GM19238 (cell line): ENCODE measurements around the gene DGKQ.
"Not testable (repeated sequence)": the region's sequence is repeated elsewhere in the genome, so short reads cannot be mapped to it uniquely, and the experiment has no call there.

Source experiments
- DNase-seq: peaks from one replicate; pipeline ENCODE4 v3.0.0; 2011; ENCODE audit warnings: low spot score; ENCODE audit not compliant: insufficient read length

Gene DGKQ

DNA sequence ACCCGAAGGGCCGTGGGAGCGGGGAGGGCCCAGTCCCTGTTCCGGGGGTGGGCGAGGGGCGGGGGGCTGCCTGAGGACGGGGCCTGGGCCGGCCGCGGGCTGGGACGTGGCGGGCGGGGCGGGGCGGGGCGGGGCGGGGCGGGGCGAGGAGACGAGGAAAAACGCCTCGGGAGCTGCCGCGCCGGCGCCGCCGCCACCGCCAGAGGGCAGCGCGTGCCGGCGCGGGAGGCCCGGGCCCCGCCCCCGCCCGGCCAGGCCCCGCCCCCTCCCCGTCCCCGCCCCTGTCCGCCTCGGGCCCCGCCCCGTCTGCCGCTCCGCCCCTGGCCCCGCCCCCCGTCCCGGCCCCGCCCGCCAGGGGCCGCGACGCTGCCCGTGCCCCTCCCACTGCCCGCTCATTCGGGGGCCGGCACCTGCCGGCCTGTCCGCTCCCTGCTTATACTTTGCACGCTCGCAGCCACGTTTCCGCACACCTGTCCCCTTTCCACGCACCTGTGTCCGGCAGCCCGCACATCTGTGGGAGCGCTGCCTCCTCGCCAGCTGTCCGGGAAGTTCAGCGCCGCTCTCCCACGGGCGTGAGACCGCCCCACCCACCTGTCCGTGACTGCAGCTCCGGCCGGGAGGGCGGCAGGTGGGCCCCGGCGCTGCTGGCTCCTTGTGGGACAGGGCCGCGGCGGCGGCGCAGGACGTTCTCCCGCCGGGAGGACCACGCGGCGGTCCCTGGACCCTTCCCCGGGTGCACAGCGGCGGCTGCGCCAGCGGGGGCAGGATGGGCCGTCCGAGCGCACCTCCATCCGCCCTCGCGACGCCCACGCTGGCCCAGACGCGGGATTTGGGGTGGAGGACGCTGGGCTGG is 36.4 kb upstream of the DGKQ start:
- peak; percentile 80 for DNase-seq

- no peak for DNase-seq
Measured at GRCh38 chr4:1008840-1009541, 35.6 kb upstream of the DGKQ start.

DNA sequence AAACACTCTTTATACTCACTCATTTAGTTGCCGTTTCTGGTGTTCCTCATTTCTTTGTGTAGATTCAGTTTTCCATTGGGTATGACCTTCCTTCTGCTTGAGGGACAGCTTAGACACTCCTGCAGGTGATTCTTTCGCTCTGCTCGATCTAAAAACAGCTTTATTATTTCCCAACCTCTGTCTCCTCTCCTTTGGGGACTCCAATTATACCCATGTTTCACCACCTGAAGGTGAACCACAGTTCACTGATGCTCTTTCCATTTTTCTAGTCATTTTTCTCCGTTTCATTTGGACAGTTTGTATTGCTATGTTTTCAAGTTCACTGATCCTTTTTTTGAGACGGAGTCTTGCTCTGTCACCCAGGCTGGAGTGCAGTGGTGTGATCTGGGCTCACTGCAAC is 33.5 kb upstream of the DGKQ start:
- no peak for DNase-seq

DNA sequence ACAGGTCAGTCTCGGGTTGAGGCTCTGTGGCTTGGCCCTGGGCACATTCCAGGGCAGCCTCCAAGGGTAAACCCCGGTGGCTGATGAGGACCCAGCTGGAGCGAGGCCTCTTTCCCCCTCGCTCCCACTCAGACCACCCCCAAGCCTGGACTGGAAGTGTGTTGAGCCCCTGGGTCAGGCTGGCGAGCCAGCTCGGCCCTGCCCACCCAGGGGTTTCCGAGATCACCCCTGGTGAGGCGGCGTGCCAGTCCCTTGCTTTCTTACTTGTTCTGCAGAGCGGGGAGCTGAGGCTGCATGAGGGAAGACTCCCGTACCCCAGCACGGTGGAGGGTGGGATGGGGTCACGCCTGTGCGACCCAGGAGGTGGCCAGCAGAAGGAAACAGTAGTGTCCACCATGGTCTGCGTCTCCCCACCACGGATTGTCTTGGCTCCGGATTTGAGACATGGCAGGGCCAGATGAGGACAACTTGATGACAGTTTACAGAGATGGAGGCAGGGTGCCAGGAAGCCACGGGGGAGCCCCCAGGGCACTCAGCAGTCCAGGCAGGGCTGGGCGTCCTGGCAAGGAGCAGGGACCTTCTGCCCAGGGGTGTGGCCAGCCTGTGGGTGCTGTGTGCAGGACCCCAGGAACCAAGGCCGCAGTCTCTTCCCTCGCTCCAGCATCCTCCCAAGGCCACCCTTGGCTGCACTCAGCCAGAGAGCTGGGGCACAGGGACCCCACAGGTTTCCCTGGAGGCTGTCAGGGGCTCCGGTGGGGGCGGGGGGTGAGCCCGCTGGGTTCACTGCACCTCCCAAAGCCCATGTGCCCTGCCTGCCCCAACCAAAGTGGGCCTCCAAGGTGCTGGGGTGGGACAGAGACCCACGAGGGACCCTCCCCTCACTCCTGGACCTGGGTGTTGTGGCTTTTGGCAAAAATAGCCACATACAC is 31.5 kb upstream of the DGKQ start:
- DNase-seq, result no peak

- no peak for DNase-seq
Measured at GRCh38 chr4:1004071-1004418, 30.7 kb upstream of the DGKQ start.

GRCh38 chr4:1003271-1004070 is 30.1 kb upstream of the DGKQ start:
- no peak for DNase-seq

- no peak for DNase-seq
Measured at GRCh38 chr4:1002631-1003251, 29.4 kb upstream of the DGKQ start.

GRCh38 chr4:1002131-1002630 is 28.8 kb upstream of the DGKQ start:
- DNase-seq, result no peak

GRCh38 chr4:1001561-1002130 is 28.3 kb upstream of the DGKQ start:
- no peak for DNase-seq

DNA sequence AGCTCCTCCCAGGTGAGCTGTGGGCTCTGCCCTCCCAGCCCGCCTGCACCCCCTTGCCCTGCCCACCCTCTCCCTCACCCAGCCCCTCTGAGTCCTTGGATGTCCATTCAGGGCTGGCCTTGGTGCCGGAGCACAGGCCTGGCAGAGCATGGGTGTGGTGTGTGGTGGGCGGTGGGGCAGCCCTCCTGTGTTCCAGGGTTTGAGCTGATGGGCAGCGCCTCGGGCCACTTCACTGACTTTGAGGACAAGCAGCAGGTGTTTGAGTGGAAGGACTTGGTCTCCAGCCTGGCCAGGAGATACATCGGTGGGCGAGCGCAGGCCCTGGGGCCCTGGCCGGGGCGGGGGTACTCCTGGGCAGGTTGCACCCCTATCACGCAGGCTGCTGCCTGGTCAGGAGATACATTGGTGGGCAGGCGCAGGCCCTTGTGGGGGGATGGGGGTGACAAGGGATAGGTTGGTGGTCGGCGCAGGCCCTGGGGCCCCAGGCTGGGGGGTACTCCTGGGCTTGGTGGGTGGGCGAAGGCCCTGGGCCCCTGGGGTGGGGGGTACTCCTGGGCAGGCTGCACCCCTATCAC is 27.4 kb upstream of the DGKQ start:
- no peak for DNase-seq

DNA sequence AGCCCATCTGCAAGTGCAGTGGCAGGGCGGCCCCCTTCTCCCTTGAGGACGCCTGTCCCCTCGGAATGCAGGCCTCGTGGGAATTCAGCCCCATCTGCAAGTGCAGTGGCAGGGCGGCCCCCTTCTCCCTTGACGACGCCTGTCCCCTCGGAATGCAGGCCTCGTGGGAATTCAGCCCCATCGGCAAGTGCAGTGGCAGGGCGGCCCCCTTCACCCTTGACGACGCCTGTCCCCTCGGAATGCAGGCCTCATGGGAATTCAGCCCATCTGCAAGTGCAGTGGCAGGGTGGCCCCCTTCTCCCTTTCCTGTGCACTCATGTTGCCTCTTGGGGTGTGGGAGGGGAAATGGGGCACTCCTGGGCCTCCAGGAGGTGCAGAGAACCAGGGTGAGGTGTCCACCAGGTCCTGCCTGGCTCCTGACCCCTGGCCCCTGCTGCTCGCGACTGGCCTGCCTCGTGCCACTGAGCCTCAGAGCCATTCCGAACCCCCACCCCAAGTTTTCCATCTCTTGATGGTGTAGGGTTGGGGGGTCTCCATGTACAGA is 26.6 kb upstream of the DGKQ start:
- no peak for DNase-seq

- DNase-seq, result not testable (repeated sequence)
Measured at GRCh38 chr4:999240-999863, 26.0 kb upstream of the DGKQ start.

GRCh38 chr4:998096-998691 is 24.8 kb upstream of the DGKQ start:
- DNase-seq, result no peak

GRCh38 chr4:997375-998071 is 24.2 kb upstream of the DGKQ start:
- DNase-seq, result no peak

GRCh38 chr4:996997-997374 is 23.6 kb upstream of the DGKQ start:
- no peak for DNase-seq

DNA sequence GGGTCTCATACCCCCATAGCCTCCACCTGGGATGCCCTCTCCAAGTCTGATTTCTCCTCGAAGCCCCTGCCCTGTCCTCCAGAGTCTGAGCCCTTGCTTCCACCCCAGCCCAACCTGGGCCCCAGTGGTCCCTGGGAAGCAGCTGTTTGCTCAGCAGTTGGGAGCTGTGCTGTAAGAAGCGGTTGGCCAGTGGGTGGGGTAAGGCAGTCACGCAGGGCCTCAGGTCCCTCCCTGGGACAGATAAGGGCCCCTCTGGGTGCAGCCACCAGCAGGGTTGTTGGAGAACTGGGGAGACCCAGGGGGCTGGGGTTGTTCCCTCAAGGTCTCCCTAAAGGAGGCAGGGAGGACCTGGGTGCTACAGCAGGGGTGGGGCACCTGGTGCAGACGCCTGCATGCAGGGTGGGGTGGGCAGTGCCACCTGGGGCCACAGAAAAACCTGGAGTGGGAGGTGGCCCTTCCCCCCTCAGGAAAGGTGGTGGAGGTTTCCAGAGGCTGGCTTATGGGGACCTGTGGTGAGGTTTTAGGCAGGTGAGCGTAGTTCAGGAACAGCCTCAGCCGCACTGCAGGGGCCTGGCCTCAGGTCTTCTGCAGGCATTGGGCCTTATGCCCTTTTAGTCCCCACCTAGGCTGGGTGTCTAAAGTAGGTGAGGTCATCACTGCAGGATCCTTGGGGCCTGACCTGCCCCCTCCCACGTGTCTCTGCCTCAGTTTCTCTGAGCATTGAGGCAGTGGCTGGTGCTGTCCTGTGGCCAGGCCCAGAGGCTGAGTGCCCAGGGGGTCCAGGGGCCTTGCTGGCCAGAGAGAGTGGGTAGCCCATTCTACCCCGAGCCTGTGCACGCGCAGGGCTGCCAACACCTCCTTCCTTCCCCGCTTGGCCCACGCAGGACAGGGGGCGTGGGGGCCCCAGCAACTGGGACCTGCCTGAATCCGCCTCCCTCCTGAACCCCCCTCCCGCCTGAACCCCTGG is 22.9 kb upstream of the DGKQ start:
- no peak for DNase-seq
